GM12892 (cell line): ENCODE data around the gene CNTFR.

Experiments
- POLR2A ChIP-seq: IDR thresholded peaks from 2 replicates; pipeline ENCODE4 v1.6.1; 2011; ENCODE audit warnings: low read depth, low read length, control low read depth
- POLR2AphosphoS5 ChIP-seq: IDR thresholded peaks from 2 replicates; pipeline ENCODE4 v1.6.1; 2011; ENCODE audit warnings: low read depth, low read length, control low read depth
- TAF1 ChIP-seq: IDR thresholded peaks from 2 replicates; pipeline ENCODE4 v1.6.1; 2011; ENCODE audit warnings: low read depth, mild to moderate bottlenecking, control low read depth, low read length, borderline replicate concordance

DNA sequence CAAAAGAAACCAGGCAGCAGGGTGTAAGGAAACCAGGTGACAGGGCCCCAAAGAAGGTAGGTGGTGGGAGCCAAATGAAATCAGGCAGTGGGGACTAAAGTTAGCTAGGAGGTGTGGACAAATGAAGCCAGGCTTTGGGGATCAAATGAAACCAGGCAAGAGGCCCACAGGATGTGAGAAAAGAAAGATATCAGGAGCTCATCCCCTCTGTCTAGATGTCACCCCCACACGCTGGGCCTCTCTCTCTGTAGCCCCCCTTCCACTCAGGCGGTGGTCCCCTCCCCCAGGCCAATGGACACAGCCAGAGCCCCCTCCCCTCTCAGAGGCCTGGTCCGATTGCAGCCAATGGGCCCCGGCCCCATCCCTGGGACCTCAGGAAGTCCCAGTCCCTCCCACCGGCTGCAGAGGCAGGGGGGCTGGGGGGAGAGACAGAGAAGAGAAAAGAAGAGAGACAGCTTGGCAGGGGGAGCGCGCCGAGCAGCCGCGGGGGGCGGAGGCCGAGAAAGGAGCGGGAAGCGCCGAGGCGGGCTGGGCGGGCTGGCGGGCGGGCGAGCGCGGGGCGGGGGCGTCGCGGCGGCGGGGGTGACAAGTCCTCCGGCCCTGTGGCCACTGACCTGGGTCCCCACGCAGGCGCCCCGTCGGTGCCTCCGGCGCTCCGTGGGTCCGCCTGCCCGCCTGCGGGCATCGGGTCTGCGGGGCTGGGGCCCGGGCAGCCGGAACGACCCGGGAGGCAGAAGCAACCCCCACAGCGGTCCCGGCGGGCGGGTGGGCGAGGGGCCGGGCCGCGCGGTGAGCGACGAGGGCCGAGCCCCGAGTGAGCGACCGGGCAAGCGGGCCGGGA, 11.9 kb downstream of the CNTFR start:
- no peak for TF ChIP-seq POLR2AphosphoS5
- TF ChIP-seq POLR2A: no peak
- no peak for TF ChIP-seq TAF1
